Right lobe of liver (tissue), 4 donors: ENCODE results near the gene CELF2.

Experiments
- CTCF ChIP-seq, 4 donors: fragments of 200-600 bp in 3 of 4; fragments of 450-650 bp in 1 of 4; IDR thresholded peaks; one replicate each; pipeline versions ENCODE4 v1.5.1 to v1.8.0; 2016 to 2022; ENCODE audit warnings: antibody characterized with exemption in 4 of 4, mild to moderate bottlenecking in 2 of 4
- POLR2A ChIP-seq: fragments of 450-650 bp; IDR thresholded peaks from one replicate; pipeline ENCODE4 v1.6.1; 2017; ENCODE audit warnings: antibody characterized with exemption, mild to moderate bottlenecking
- donor health status: DM: no; HTN: no; CAD: no.
- donor health status: DM: no; HTN: no; CAD: no.
- donor health status: DM: no; HTN: yes; CAD: no.

- TF ChIP-seq POLR2A: no peak
- TF ChIP-seq CTCF (IDR thresholded peaks at IDR 0.05): no peak
Measured at GRCh38 chr10:11272915-11273389, 255.3 kb downstream of the CELF2 start.
